Mucosa of descending colon (tissue), 3 donors: ENCODE data around the gene VPS35. TPM values are rescaled to one million over a fixed set of nuclear protein-coding genes. Genes with fewer than 3 reads are reported as not detected.
"Not testable (repeated sequence)": the region's sequence is repeated elsewhere in the genome, so short reads cannot be mapped to it uniquely, and the experiment has no call there.

Experiments used
- ATAC-seq: fragments of 200-7000 bp; cut with Tn5 transposase; one replicate; pipeline ENCODE4 v1.9.1; 2020; ENCODE audit warnings: mild to moderate bottlenecking, moderate library complexity
- DNase-seq, 3 donors: peaks; one replicate each; pipeline ENCODE4 v3.0.0-alpha.2; 2020
- H3K36me3 ChIP-seq: fragments of 200-600 bp; one replicate; pipeline ENCODE4 v1.8.0; 2021; ENCODE audit warnings: low read depth, mild to moderate bottlenecking
- H3K4me1 ChIP-seq: fragments of 200-600 bp; one replicate; pipeline ENCODE4 v1.8.0; 2021; ENCODE audit warnings: low read depth, mild to moderate bottlenecking
- H3K4me3 ChIP-seq: fragments of 200-600 bp; one replicate; pipeline ENCODE4 v1.8.0; 2021; ENCODE audit warnings: mild to moderate bottlenecking
- H3K9me3 ChIP-seq: fragments of 200-600 bp; one replicate; pipeline ENCODE4 v1.8.0; 2021; ENCODE audit warnings: mild to moderate bottlenecking
- intact Hi-C, 2 donors: fragments of 100-400 bp; cut with DNase I in 1 of 2; cut with micrococcal nuclease in 1 of 2; formaldehyde crosslinking; loops; one replicate each; pipeline versions ENCODE4 v1.11.0 to v1.11.1; 2022; cut with DNase I, micrococcal nuclease
- total RNA-seq, 3 donors: library from RNA; stranded (reverse); fragmentation: NEBNext Ultra II Directional in 2 of 3; extraction: Animal tissue kit (Norgen Biotek cat#: 25700) in 2 of 3; gene quantifications; one replicate each; pipeline versions ENCODE4 v1.2.1 to v1.2.4, GENCODE V29; 2021 to 2023
- TF ChIP-seq, protein P1 (sequence below): fragments of 200-600 bp; IDR thresholded peaks from one replicate; pipeline ENCODE4 v1.8.0; 2022; ENCODE audit warnings: antibody characterized with exemption, mild to moderate bottlenecking
- donor health status: DM: no; HTN: no; CAD: no; lungs with moderate emphysema.
- donor health status: DM: no; HTN: no; CAD: no.
- donor health status: DM: no; HTN: yes; CAD: no.

The VPS35 gene
- total RNA-seq, 3 donors from 2014 or later = 78.4 to 97.1 (median 84.8) TPM

DNA sequence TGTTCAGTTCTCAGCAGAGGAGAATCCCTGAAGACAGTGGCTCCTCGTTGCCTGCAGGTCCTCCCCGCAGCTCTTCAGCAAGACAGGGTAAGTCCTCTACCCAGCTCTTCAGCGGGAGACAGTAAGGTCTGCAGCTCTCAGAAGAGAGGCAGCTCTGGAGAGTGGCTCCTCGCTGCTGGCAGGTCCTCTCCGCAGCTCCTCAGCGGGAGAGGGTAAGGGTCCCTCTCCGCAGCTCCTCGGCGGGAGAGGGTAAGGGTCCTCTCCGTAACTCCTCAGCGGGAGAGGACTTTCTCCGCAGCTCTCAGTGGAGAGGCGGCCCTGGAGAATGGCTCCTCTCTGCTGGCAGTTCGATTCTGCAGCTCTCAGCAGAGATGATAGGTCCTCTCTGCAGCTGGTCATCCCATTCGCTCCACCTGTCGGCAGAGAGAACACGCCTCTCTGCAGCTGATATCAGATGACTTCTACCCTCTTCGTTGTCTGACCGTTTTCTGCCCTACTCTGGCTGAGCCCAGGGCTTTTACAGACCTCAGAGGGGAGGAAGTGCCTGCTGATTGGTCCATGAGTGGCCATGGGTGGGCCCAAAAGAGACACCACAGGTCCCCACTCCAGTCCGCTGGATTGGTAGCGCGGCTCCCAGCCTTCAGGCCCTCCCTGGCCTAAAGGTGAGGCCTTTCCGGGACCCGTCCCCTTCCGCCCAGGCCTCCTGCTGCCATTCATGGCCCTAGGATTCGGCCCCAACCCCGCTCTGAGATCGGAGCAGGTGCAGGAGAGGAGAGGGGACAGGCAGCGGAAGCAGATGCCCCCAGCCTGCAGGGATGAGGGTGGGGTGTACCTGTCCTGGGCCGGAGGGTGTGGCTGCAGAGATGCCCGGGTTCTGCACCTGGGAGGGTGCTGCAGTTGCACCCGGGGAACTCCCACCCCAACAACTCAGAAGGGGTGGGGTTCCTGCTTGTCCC is 55.9 kb downstream of the VPS35 start:
- H3K9me3 ChIP-seq = no peaks in the 10 kb centered on the region
- DNase-seq (no peak), ATAC-seq (no peak)
- no peak overlapping the region for H3K4me3 ChIP-seq
- no peaks in the 10 kb centered on the region for H3K4me1 ChIP-seq
- TF ChIP-seq, protein P1, sequence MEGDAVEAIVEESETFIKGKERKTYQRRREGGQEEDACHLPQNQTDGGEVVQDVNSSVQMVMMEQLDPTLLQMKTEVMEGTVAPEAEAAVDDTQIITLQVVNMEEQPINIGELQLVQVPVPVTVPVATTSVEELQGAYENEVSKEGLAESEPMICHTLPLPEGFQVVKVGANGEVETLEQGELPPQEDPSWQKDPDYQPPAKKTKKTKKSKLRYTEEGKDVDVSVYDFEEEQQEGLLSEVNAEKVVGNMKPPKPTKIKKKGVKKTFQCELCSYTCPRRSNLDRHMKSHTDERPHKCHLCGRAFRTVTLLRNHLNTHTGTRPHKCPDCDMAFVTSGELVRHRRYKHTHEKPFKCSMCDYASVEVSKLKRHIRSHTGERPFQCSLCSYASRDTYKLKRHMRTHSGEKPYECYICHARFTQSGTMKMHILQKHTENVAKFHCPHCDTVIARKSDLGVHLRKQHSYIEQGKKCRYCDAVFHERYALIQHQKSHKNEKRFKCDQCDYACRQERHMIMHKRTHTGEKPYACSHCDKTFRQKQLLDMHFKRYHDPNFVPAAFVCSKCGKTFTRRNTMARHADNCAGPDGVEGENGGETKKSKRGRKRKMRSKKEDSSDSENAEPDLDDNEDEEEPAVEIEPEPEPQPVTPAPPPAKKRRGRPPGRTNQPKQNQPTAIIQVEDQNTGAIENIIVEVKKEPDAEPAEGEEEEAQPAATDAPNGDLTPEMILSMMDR = no peak
- intact Hi-C loops = no loop called here
- H3K36me3 ChIP-seq = no peaks in the 10 kb centered on the region

DNA sequence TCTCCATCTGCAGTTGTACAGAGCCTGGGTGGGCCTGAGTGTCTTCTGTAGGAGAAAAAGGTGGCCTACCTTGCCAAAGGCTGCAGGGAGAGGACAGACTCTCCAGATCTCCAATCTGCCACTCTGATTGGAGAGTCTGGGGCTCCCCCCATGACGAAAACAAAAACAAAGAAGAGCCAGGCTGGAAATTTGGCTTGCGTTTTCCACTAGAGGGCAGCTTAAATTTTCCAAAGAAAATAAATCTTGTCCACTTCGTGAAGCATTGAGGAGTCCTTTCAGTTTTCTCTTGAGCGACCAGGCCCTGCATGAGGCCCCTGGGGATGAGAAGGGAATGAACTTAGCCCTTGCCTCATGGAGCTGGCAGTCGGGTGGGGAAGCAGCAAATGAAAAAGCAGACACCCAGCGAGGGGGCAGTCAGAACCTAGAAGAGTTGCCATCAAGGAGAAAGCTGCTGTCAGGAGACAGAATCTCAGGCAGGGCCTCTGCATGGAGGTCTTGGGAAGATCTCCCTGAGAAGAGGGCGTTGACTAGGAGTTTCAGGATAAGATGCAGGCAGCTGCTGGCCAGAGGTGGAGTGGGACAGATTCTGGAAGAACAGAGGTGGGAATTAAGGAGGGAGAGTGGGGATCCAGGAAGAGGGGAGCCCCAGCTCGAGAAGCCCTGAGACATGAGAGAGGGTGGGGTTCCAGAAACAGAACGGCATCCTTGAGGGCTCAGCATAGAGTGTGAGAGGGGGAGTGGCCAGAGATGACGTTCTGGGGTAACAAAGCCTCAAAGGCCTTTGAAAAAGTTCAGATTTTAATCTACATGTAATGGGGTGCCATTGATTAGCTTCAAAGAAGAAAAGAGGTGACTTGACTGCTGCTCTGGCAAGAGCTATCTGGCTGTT is 59.4 kb downstream of the VPS35 start:
- intact Hi-C loops = no loop called here
- TF ChIP-seq, protein P1 = no peak
- Histone ChIP-seq H3K4me1 (no peaks in the 10 kb centered on the region), H3K4me3 (no peak overlapping the region), H3K9me3 (no peaks in the 10 kb centered on the region), H3K36me3 (no peaks in the 10 kb centered on the region)
- DNase-seq (no peak), ATAC-seq (peak; percentile 16)

DNA sequence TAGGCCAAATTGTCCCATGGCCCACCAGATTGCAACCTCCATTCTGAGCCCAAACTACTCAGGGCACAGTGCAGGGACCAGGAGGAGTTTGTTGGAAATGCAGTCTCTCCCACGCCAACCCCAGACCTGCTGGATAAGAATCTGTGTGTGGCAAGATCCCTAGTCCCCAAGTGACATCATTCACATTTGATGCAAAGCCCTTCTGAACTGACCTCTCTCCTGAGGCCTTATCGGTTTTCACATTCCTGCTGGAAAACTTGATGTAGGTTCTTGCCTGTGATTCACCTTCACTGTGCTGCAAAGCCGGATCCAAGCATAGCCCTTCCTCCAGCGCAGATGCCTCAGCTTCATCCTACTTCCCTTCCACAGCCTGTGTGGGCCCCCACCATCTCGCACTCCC is 61.2 kb downstream of the VPS35 start:
- TF ChIP-seq, protein P1 = no peak
- DNase-seq = no peak
- Histone ChIP-seq H3K4me3 (no peak overlapping the region), H3K36me3 (no peaks in the 10 kb centered on the region), H3K4me1 (no peaks in the 10 kb centered on the region), H3K9me3 (no peaks in the 10 kb centered on the region)
- no peak for ATAC-seq
- intact Hi-C loops = no loop called here

DNA sequence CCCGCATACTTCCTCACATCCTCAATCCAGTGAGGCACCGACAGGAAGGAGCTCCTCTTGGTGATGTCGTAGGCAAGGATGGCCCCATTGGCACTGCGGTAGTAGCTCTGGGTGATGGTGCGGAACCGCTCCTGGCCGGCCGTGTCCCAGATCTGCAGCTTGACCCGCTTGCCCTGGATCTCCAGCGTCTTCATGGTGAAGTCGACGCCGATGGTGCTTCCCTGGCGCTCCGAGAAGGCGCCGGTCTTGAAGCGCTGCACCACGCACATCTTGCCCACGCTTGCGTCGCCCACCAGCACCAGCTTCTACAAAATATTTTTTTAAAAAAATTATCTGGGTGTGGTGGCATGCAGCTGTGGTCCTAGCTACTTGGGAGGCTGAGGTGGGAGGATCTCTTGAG is 62.3 kb downstream of the VPS35 start:
- intact Hi-C loops, DNase-seq, ATAC-seq, H3K9me3 ChIP-seq, H3K4me1 ChIP-seq, H3K36me3 ChIP-seq, H3K4me3 ChIP-seq: not testable (repeated sequence)

DNA sequence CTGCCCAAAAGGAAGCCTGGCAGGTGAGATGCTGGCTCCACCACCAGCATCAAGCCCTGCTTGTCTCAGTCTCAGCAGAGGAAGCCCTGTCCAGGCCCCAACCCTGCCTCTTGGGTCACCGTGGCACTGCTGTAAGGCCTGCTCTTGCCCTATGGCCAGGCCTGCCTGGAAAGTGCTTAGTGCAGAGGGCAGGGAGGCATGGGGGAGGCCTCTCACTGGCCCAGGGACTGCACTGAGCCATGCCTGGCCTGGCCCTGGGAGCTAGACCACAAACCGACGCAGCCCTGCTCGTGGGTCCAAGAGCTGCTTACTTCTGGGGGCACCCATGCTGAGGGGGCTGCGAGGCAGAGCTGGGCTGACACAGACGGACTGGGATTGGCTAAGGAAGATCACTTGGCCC is 64.1 kb downstream of the VPS35 start:
- DNase-seq, H3K4me1 ChIP-seq, H3K4me3 ChIP-seq, intact Hi-C loops, H3K36me3 ChIP-seq, ATAC-seq, H3K9me3 ChIP-seq: not testable (repeated sequence)

DNA sequence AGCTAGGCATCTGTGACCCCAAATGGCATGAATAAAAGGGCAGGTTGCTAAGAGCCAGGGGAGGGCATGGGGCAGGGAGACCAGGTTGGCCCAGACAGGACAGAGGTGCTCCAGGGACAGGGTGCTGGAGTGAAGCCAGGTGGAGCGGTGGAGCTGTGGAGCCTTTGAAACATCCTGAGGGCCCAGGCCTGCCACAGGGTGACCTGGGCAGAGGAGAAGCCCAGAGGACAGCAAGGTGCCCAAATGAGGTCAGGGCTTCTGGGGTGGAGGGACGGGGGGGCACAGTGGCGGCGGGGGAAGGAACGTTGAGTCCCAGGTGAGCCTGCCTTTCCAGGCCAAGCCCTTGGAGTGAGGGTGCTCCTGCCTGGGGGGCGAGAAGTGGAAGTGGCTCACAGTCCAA is 65.3 kb downstream of the VPS35 start:
- H3K36me3 ChIP-seq, H3K4me1 ChIP-seq, H3K9me3 ChIP-seq, H3K4me3 ChIP-seq, intact Hi-C loops, DNase-seq: not testable (repeated sequence)
- peak; percentile 30 for ATAC-seq

DNA sequence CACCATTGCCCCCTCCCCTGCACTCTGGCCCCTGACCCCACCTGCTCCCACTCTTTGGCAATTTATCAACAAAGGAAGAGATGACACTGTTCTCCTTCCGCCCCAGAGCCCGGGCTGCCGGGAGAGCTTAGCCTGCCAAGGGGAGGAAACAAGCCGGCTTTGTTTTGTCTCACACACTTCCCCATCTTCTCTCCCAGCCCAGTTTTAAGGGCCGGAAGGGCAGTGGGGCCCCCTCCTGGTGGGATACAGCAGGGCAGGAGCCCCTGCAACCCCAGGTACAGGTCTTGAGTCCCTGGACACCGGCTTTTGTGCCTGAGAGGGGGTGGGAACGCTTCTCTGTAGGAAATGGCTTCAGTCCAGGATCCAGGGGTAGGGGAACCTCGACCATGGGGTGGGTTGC is 65.7 kb downstream of the VPS35 start:
- intact Hi-C loops = not testable (repeated sequence)
- ATAC-seq = peak; percentile 75

More for the DNA sequence above, 65.7 kb downstream of the VPS35 start:
- not testable (repeated sequence) for H3K9me3 ChIP-seq, DNase-seq, H3K36me3 ChIP-seq, H3K4me1 ChIP-seq, H3K4me3 ChIP-seq
